ENCODE results near the gene RCBTB2.

Gene RCBTB2

GRCh38 chr13:48486362-48486761, 46.5 kb downstream of the RCBTB2 start:
- Histone ChIP-seq H3K79me2 (ENCODE audit: insufficient read depth, low read length) (no peaks in the 10 kb centered on the region), H3K36me3 (ENCODE audit: insufficient read depth, low read length) (peaks cover 31% of the 10 kb centered on the region), H3K4me2 (ENCODE audit: low read length) (no peak overlapping the region), H3K9me2 (ENCODE audit: low read depth, low read length) (no peaks in the 10 kb centered on the region), H3F3A (ENCODE audit: insufficient read depth, low read length) (no peaks in the 10 kb centered on the region), H3K27me3 (ENCODE audit: insufficient read depth, low read length) (no peaks in the 10 kb centered on the region), H3K4me3 (ENCODE audit: low read depth, low read length, poor library complexity, severe bottlenecking) (no peak overlapping the region), H3K27ac (ENCODE audit: low read depth, low read length, poor library complexity, severe bottlenecking) (no peak overlapping the region), H2AFZ (ENCODE audit: low read length) (no peak overlapping the region), H3K9me3 (ENCODE audit: low read length) (no peaks in the 10 kb centered on the region; the same call in 1 of the 2 replicates), H3K9ac (ENCODE audit: low read length) (no peak overlapping the region), H4K20me1 (ENCODE audit: insufficient read depth, low read length) (no peaks in the 10 kb centered on the region), H3K4me1 (ENCODE audit: insufficient read depth, low read length, severe bottlenecking) (peaks cover 30% of the 10 kb centered on the region)
- TF ChIP-seq, protein P1, sequence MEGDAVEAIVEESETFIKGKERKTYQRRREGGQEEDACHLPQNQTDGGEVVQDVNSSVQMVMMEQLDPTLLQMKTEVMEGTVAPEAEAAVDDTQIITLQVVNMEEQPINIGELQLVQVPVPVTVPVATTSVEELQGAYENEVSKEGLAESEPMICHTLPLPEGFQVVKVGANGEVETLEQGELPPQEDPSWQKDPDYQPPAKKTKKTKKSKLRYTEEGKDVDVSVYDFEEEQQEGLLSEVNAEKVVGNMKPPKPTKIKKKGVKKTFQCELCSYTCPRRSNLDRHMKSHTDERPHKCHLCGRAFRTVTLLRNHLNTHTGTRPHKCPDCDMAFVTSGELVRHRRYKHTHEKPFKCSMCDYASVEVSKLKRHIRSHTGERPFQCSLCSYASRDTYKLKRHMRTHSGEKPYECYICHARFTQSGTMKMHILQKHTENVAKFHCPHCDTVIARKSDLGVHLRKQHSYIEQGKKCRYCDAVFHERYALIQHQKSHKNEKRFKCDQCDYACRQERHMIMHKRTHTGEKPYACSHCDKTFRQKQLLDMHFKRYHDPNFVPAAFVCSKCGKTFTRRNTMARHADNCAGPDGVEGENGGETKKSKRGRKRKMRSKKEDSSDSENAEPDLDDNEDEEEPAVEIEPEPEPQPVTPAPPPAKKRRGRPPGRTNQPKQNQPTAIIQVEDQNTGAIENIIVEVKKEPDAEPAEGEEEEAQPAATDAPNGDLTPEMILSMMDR (IDR thresholded peaks at IDR 0.05; ENCODE audit: low read length), result no peak
- no peak for TF ChIP-seq EZH2 (IDR thresholded peaks at IDR 0.05; ENCODE audit: borderline replicate concordance, low read length)

DNA sequence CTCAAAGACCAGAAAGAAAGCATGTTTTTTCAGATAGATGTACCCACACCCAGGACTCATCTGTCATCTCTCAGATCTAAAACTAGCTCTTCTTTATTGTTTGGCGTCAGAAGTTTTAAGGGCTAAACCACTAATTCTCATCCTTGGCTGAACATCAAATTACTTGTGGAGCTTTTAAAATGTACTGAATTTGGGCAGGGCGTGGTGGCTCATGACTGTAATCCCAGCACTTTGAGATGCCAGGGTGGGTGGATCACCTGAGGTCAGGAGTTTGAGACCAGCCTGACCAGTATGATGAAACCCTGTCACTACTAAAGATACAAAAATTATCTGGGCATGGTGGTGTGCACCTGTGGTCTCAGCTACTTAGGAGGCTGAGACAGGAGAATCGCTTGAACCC, 47.4 kb downstream of the RCBTB2 start:
- TF ChIP-seq, protein P1 (IDR thresholded peaks at IDR 0.05; ENCODE audit: low read length), result no peak
- no peak for TF ChIP-seq EZH2 (IDR thresholded peaks at IDR 0.05; ENCODE audit: borderline replicate concordance, low read length)
- H3K9me3 ChIP-seq (ENCODE audit: low read length), result no peaks in the 10 kb centered on the region; the same call in 1 of the 2 replicates
- H3K4me1 ChIP-seq (ENCODE audit: insufficient read depth, low read length, severe bottlenecking), result peaks cover 21% of the 10 kb centered on the region
- H3K9me2 ChIP-seq (ENCODE audit: low read depth, low read length), result no peaks in the 10 kb centered on the region
- no peak overlapping the region for H3K4me3 ChIP-seq (ENCODE audit: low read depth, low read length, poor library complexity, severe bottlenecking)
- H2AFZ ChIP-seq (ENCODE audit: low read length), result no peak overlapping the region
- no peaks in the 10 kb centered on the region for H3K27me3 ChIP-seq (ENCODE audit: insufficient read depth, low read length)
- no peak overlapping the region for H3K9ac ChIP-seq (ENCODE audit: low read length)
- H3K36me3 ChIP-seq (ENCODE audit: insufficient read depth, low read length), result peaks cover 36% of the 10 kb centered on the region
- no peaks in the 10 kb centered on the region for H4K20me1 ChIP-seq (ENCODE audit: insufficient read depth, low read length)
- no peak overlapping the region for H3K27ac ChIP-seq (ENCODE audit: low read depth, low read length, poor library complexity, severe bottlenecking)
- H3F3A ChIP-seq (ENCODE audit: insufficient read depth, low read length), result no peaks in the 10 kb centered on the region
- H3K79me2 ChIP-seq (ENCODE audit: insufficient read depth, low read length), result no peaks in the 10 kb centered on the region
- no peak overlapping the region for H3K4me2 ChIP-seq (ENCODE audit: low read length)

- Histone ChIP-seq H3K27me3 (ENCODE audit: insufficient read depth, low read length) (no peaks in the 10 kb centered on the region), H3F3A (ENCODE audit: insufficient read depth, low read length) (no peaks in the 10 kb centered on the region), H3K9me3 (ENCODE audit: low read length) (no peaks in the 10 kb centered on the region; the same call in 1 of the 2 replicates), H2AFZ (ENCODE audit: low read length) (no peak overlapping the region), H3K9me2 (ENCODE audit: low read depth, low read length) (no peaks in the 10 kb centered on the region), H3K4me3 (ENCODE audit: low read depth, low read length, poor library complexity, severe bottlenecking) (no peak overlapping the region), H3K27ac (ENCODE audit: low read depth, low read length, poor library complexity, severe bottlenecking) (no peak overlapping the region), H3K9ac (ENCODE audit: low read length) (no peak overlapping the region), H3K4me1 (ENCODE audit: insufficient read depth, low read length, severe bottlenecking) (peaks cover 2% of the 10 kb centered on the region), H3K36me3 (ENCODE audit: insufficient read depth, low read length) (peaks cover 37% of the 10 kb centered on the region), H3K4me2 (ENCODE audit: low read length) (no peak overlapping the region), H3K79me2 (ENCODE audit: insufficient read depth, low read length) (no peaks in the 10 kb centered on the region), H4K20me1 (ENCODE audit: insufficient read depth, low read length) (no peaks in the 10 kb centered on the region)
- TF ChIP-seq EZH2 (IDR thresholded peaks at IDR 0.05; ENCODE audit: borderline replicate concordance, low read length), result no peak
- TF ChIP-seq, protein P1 (IDR thresholded peaks at IDR 0.05; ENCODE audit: low read length), result no peak
Observed at GRCh38 chr13:48483575-48483974, 49.3 kb downstream of the RCBTB2 start.

Measured in OCI-LY1 (cell line).